Hematopoietic multipotent progenitor cell treated with erythropoietin and hydrocortisone succinate and interleukin-3 and kit ligand, for 4 days (in vitro differentiated cells): ENCODE measurements around the gene LAMC3.
"Not testable (repeated sequence)": the region's sequence is repeated elsewhere in the genome, so short reads cannot be mapped to it uniquely, and the experiment has no call there.

Experiments
- DNase-seq: peaks from one replicate; pipeline ENCODE4 v3.0.0-alpha.2; 2015

The LAMC3 gene

GRCh38 chr9:131101207-131101964 is 92.4 kb downstream of the LAMC3 start:
- no peak for DNase-seq

GRCh38 chr9:131103024-131103423 is 94.0 kb downstream of the LAMC3 start:
- no peak for DNase-seq

- no peak for DNase-seq
These were observed 94.6 kb downstream of the LAMC3 start for GRCh38 chr9:131103535-131103934.

GRCh38 chr9:131104016-131104740 is 95.2 kb downstream of the LAMC3 start:
- DNase-seq = no peak

GRCh38 chr9:131105952-131106351 is 97.0 kb downstream of the LAMC3 start:
- no peak for DNase-seq

GRCh38 chr9:131107760-131108159 is 98.8 kb downstream of the LAMC3 start:
- DNase-seq = no peak

- no peak for DNase-seq
These were observed 102.3 kb downstream of the LAMC3 start for GRCh38 chr9:131111186-131111853.

- DNase-seq = no peak
These were observed 102.9 kb downstream of the LAMC3 start for GRCh38 chr9:131111854-131112311.

GRCh38 chr9:131112374-131113154 is 103.6 kb downstream of the LAMC3 start:
- no peak for DNase-seq

GRCh38 chr9:131113655-131114054 is 104.7 kb downstream of the LAMC3 start:
- DNase-seq = no peak

- no peak for DNase-seq
These were observed 105.1 kb downstream of the LAMC3 start for GRCh38 chr9:131114084-131114535.

GRCh38 chr9:131115360-131115742 is 106.4 kb downstream of the LAMC3 start:
- DNase-seq = not testable (repeated sequence)

GRCh38 chr9:131116281-131117120 is 107.5 kb downstream of the LAMC3 start:
- DNase-seq = no peak

GRCh38 chr9:131117121-131117761 is 108.3 kb downstream of the LAMC3 start:
- DNase-seq = no peak

GRCh38 chr9:131117762-131118145 is 108.8 kb downstream of the LAMC3 start:
- DNase-seq = no peak

GRCh38 chr9:131119600-131119999 is 110.6 kb downstream of the LAMC3 start:
- no peak for DNase-seq

- no peak for DNase-seq
These were observed 111.8 kb downstream of the LAMC3 start for GRCh38 chr9:131120620-131121228.

GRCh38 chr9:131121346-131121745 is 112.4 kb downstream of the LAMC3 start:
- DNase-seq = no peak

GRCh38 chr9:131122158-131122557 is 113.2 kb downstream of the LAMC3 start:
- DNase-seq = no peak

- no peak for DNase-seq
These were observed 116.0 kb downstream of the LAMC3 start for GRCh38 chr9:131125038-131125287.
